ENCODE results near the gene DARS2. TPM values are rescaled to one million over a fixed set of nuclear protein-coding genes. Genes with fewer than 3 reads are reported as not detected.
"Not testable (repeated sequence)": the region's sequence is repeated elsewhere in the genome, so short reads cannot be mapped to it uniquely, and the experiment has no call there.

Gene DARS2
- total RNA-seq, 1 experiment from 2014 or later, result 25.6 TPM

- H2AFZ ChIP-seq (ENCODE audit: low read depth, low read length, poor library complexity, severe bottlenecking), result no peak overlapping the region
- no peak overlapping the region for H3K4me2 ChIP-seq (ENCODE audit: low read length)
- TF ChIP-seq SRF (IDR thresholded peaks at IDR 0.05; ENCODE audit: low read depth), result no peak
- no peak for TF ChIP-seq ELF1 (IDR thresholded peaks at IDR 0.05; ENCODE audit: borderline replicate concordance, low read depth)
- no peak for TF ChIP-seq CTCF (IDR thresholded peaks at IDR 0.05 in 2 of 3, conservative IDR thresholded peaks at IDR 0.05 in 1 of 3; ENCODE audit: borderline replicate concordance in 1 of 3, insufficient read depth in 1 of 3, low read depth in 2 of 3, low read length in 2 of 3)
- no peak for TF ChIP-seq TCF7L2 (IDR thresholded peaks at IDR 0.05; ENCODE audit: borderline replicate concordance, extremely low read depth, insufficient read depth, insufficient read length)
- TF ChIP-seq EZH2phosphoT487 (IDR thresholded peaks at IDR 0.05; ENCODE audit: borderline replicate concordance), result no peak
- no peak for TF ChIP-seq POLR2AphosphoS5 (IDR thresholded peaks at IDR 0.05; ENCODE audit: low read depth, low read length)
- TF ChIP-seq RAD21 (IDR thresholded peaks at IDR 0.05; ENCODE audit: low read depth), result no peak
- no peak for TF ChIP-seq POLR2A (IDR thresholded peaks at IDR 0.05; ENCODE audit: borderline replicate concordance, extremely low read depth, insufficient read depth, insufficient read length)
- no peak for TF ChIP-seq EGR1 (IDR thresholded peaks at IDR 0.05; ENCODE audit: low read depth)
- TF ChIP-seq REST (IDR thresholded peaks at IDR 0.05; ENCODE audit: low read depth), result no peak
- ChIA-PET POLR2A (no interaction called here), RAD21 (ENCODE audit: low non-redundant PET in 1 of 2, low total read pairs in 2 of 2, uncharacterized antibody in 2 of 2, unreplicated experiment in 2 of 2) (no interaction called here), CTCF (no interaction called here)
- DNase-seq (ENCODE audit: low read depth, low spot score), result no peak
- no TSS peak for BruUV-seq (replicated peaks)
- H3K9me2 ChIP-seq (ENCODE audit: insufficient read depth), result no peaks in the 10 kb centered on the region
- H3K27me3 ChIP-seq (ENCODE audit: insufficient read depth, low read length), result no peaks in the 10 kb centered on the region
- ATAC-seq, result no peak
- no peaks in the 10 kb centered on the region for H3K9me3 ChIP-seq (ENCODE audit: control insufficient read depth in 1 of 2, insufficient read depth in 1 of 2, low read depth in 1 of 2, low read length in 2 of 2)
- no peak overlapping the region for H3K9ac ChIP-seq (ENCODE audit: low read length)
- no peak overlapping the region for H3K27ac ChIP-seq (ENCODE audit: low read depth, low read length)
- H4K20me1 ChIP-seq (ENCODE audit: insufficient read depth), result 0 out of 2 replicates have a peak, but pooled peaks cover 3% of the 10 kb centered on the region
- H3K79me2 ChIP-seq (ENCODE audit: insufficient read depth, low read length), result peaks cover 11% of the 10 kb centered on the region; the same call in 1 of the 2 replicates
- intact Hi-C loops (cut with micrococcal nuclease), result no loop called here
- H3K36me3 ChIP-seq (ENCODE audit: control insufficient read depth in 1 of 2, insufficient read depth in 2 of 2, low read length in 2 of 2), result peaks cover 12 to 21% of the 10 kb centered on the region in 2 experiments; a peak in 3 of 4 replicates
- H3K4me3 ChIP-seq (replicated peaks in 1 of 2; ENCODE audit: low read depth in 1 of 2, low read length in 2 of 2), result no peak overlapping the region
- H3K4me1 ChIP-seq (ENCODE audit: control insufficient read depth in 1 of 2, insufficient read depth in 2 of 2, low read length in 2 of 2), result no peaks in the 10 kb centered on the region
Measured at GRCh38 chr1:173802961-173803360, 21.5 kb upstream of the DARS2 start.

GRCh38 chr1:173813654-173814053 is 10.8 kb upstream of the DARS2 start:
- H3K9me3 ChIP-seq (ENCODE audit: control insufficient read depth in 1 of 2, insufficient read depth in 1 of 2, low read depth in 1 of 2, low read length in 2 of 2); H3K9me2 ChIP-seq (ENCODE audit: insufficient read depth); CTCF ChIA-PET; H3K27me3 ChIP-seq (ENCODE audit: insufficient read depth, low read length); H4K20me1 ChIP-seq (ENCODE audit: insufficient read depth); H2AFZ ChIP-seq (ENCODE audit: low read depth, low read length, poor library complexity, severe bottlenecking); RAD21 ChIA-PET (ENCODE audit: low non-redundant PET in 1 of 2, low total read pairs in 2 of 2, uncharacterized antibody in 2 of 2, unreplicated experiment in 2 of 2); DNase-seq (ENCODE audit: low read depth, low spot score); H3K27ac ChIP-seq (ENCODE audit: low read depth, low read length); H3K4me3 ChIP-seq (replicated peaks in 1 of 2; ENCODE audit: low read depth in 1 of 2, low read length in 2 of 2); intact Hi-C loops (cut with micrococcal nuclease); ATAC-seq; H3K36me3 ChIP-seq (ENCODE audit: control insufficient read depth in 1 of 2, insufficient read depth in 2 of 2, low read length in 2 of 2); H3K9ac ChIP-seq (ENCODE audit: low read length); H3K4me1 ChIP-seq (ENCODE audit: control insufficient read depth in 1 of 2, insufficient read depth in 2 of 2, low read length in 2 of 2); BruUV-seq (replicated peaks); H3K4me2 ChIP-seq (ENCODE audit: low read length); POLR2A ChIA-PET: not testable (repeated sequence)
- H3K79me2 ChIP-seq (ENCODE audit: insufficient read depth, low read length), result peaks cover 42% of the 10 kb centered on the region

Measured in HCT116 (cell line).